ENCODE results near the gene ITGA6.
"Not testable (repeated sequence)": the region's sequence is repeated elsewhere in the genome, so short reads cannot be mapped to it uniquely, and the experiment has no call there.

The ITGA6 gene

GRCh38 chr2:172518995-172519394 lies 91.6 kb downstream of the ITGA6 start:
- TF ChIP-seq CTCF (IDR thresholded peaks at IDR 0.05): no peak
- Histone ChIP-seq H3K27me3 (ENCODE audit: control insufficient read depth, insufficient read depth, low read length) (no peaks in the 10 kb centered on the region), H3K79me2 (no peaks in the 10 kb centered on the region), H3K27ac (no peak overlapping the region), H3K4me3 (ENCODE audit: low read depth, low read length) (no peak overlapping the region), H3K4me2 (ENCODE audit: low read length) (no peak overlapping the region), H2AFZ (no peak overlapping the region), H3K9ac (no peak overlapping the region), H3K4me1 (no peaks in the 10 kb centered on the region), H3K9me3 (ENCODE audit: control insufficient read depth, low read length) (no peaks in the 10 kb centered on the region), H3K36me3 (ENCODE audit: control insufficient read depth, insufficient read depth, low read length) (no peaks in the 10 kb centered on the region)

DNA sequence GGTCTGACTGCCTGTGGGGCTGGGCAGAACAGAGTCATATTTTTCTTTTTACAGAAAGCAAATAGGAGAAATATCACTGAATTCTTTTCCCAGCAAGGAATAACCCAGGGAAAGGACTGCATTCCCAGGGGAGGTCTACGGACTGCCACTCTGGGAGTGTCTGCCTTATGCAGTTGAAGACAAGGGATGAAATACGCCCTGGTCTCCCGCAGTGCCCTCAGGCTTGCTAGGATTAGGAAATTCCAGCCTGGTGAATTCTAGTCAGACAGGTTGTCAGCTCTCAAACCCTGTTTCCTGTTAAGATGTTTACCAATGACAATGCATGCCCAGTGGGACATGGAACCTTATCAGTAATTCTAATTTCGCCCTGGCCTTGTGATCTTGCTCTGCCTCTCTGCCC lies 98.2 kb downstream of the ITGA6 start:
- no peak for TF ChIP-seq CTCF (IDR thresholded peaks at IDR 0.05)
- no peak overlapping the region for H3K27ac ChIP-seq
- H3K4me2 ChIP-seq (ENCODE audit: low read length): no peak overlapping the region
- H3K9ac ChIP-seq: no peak overlapping the region
- H3K79me2 ChIP-seq: no peaks in the 10 kb centered on the region
- H3K4me1 ChIP-seq: no peaks in the 10 kb centered on the region
- no peak overlapping the region for H2AFZ ChIP-seq
- H3K4me3 ChIP-seq (ENCODE audit: low read depth, low read length): no peak overlapping the region
- no peaks in the 10 kb centered on the region for H3K27me3 ChIP-seq (ENCODE audit: control insufficient read depth, insufficient read depth, low read length)
- H3K9me3 ChIP-seq (ENCODE audit: control insufficient read depth, low read length): no peaks in the 10 kb centered on the region
- H3K36me3 ChIP-seq (ENCODE audit: control insufficient read depth, insufficient read depth, low read length): no peaks in the 10 kb centered on the region

GRCh38 chr2:172531309-172531708 lies 103.9 kb downstream of the ITGA6 start:
- no peaks in the 10 kb centered on the region for H3K4me1 ChIP-seq
- H3K79me2 ChIP-seq: no peaks in the 10 kb centered on the region
- H3K4me2 ChIP-seq (ENCODE audit: low read length): no peak overlapping the region
- no peak overlapping the region for H3K9ac ChIP-seq
- no peak overlapping the region for H2AFZ ChIP-seq
- H3K27me3 ChIP-seq (ENCODE audit: control insufficient read depth, insufficient read depth, low read length): no peaks in the 10 kb centered on the region
- H3K36me3 ChIP-seq (ENCODE audit: control insufficient read depth, insufficient read depth, low read length): no peaks in the 10 kb centered on the region
- no peaks in the 10 kb centered on the region for H3K9me3 ChIP-seq (ENCODE audit: control insufficient read depth, low read length)
- TF ChIP-seq CTCF (IDR thresholded peaks at IDR 0.05): no peak
- no peak overlapping the region for H3K4me3 ChIP-seq (ENCODE audit: low read depth, low read length)
- no peak overlapping the region for H3K27ac ChIP-seq

- not testable (repeated sequence) for H3K9me3 ChIP-seq (ENCODE audit: control insufficient read depth, low read length); H3K27me3 ChIP-seq (ENCODE audit: control insufficient read depth, insufficient read depth, low read length); H3K4me3 ChIP-seq (ENCODE audit: low read depth, low read length); H3K9ac ChIP-seq; H3K79me2 ChIP-seq; H3K27ac ChIP-seq; H3K36me3 ChIP-seq (ENCODE audit: control insufficient read depth, insufficient read depth, low read length); H2AFZ ChIP-seq; H3K4me1 ChIP-seq; H3K4me2 ChIP-seq (ENCODE audit: low read length)
Observed at GRCh38 chr2:172532461-172532860, 105.1 kb downstream of the ITGA6 start.

DNA sequence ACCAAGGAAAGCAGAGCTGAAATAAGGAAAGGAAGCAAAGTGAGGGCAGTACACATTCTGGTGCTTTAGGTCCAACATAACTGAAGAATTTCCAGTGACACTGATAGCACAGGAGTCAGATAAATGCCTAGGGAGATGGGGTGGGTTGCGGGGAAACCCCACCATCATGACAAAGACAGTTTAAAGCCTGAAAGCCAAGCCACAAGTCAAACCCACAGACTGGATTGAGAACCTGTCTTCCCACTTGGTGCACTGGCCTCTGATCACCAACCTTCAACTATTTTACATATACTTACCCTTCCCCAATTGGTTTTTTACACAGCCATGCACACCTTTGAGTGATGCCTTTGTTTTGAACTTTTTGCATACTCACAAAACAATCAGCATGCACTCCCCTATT lies 106.3 kb downstream of the ITGA6 start:
- H3K36me3 ChIP-seq (ENCODE audit: control insufficient read depth, insufficient read depth, low read length): no peaks in the 10 kb centered on the region
- H3K4me3 ChIP-seq (ENCODE audit: low read depth, low read length): no peak overlapping the region
- no peak overlapping the region for H3K27ac ChIP-seq
- no peak overlapping the region for H3K4me2 ChIP-seq (ENCODE audit: low read length)
- TF ChIP-seq CTCF (IDR thresholded peaks at IDR 0.05): no peak
- H3K9ac ChIP-seq: no peak overlapping the region
- H3K9me3 ChIP-seq (ENCODE audit: control insufficient read depth, low read length): no peaks in the 10 kb centered on the region
- H3K4me1 ChIP-seq: no peaks in the 10 kb centered on the region
- no peak overlapping the region for H2AFZ ChIP-seq
- H3K79me2 ChIP-seq: no peaks in the 10 kb centered on the region
- H3K27me3 ChIP-seq (ENCODE audit: control insufficient read depth, insufficient read depth, low read length): no peaks in the 10 kb centered on the region
